Measurements from ENCODE around the gene IQSEC1. TPM values are rescaled to one million over a fixed set of nuclear protein-coding genes. Genes with fewer than 3 reads are reported as not detected.

Gene IQSEC1
- total RNA-seq, 1 experiment from 2014 or later: 28.1 TPM

- intact Hi-C loops (cut with micrococcal nuclease): no loop called here
- H3K9me3 ChIP-seq (ENCODE audit: control insufficient read depth in 1 of 2, insufficient read depth in 1 of 2, low read depth in 1 of 2, low read length in 2 of 2): no peaks in the 10 kb centered on the region
- BruUV-seq (replicated peaks): no TSS peak
- no peaks in the 10 kb centered on the region for H3K36me3 ChIP-seq (ENCODE audit: control insufficient read depth in 1 of 2, insufficient read depth in 2 of 2, low read length in 2 of 2)
- TF ChIP-seq ELF1 (IDR thresholded peaks at IDR 0.05; ENCODE audit: borderline replicate concordance, low read depth) (no peak), ZNF274 (IDR thresholded peaks at IDR 0.05; ENCODE audit: low read depth, low read length) (no peak), TCF7L2 (IDR thresholded peaks at IDR 0.05; ENCODE audit: borderline replicate concordance, extremely low read depth, insufficient read depth, insufficient read length) (no peak), POLR2AphosphoS5 (IDR thresholded peaks at IDR 0.05; ENCODE audit: low read depth, low read length) (no peak), EZH2 (IDR thresholded peaks at IDR 0.05) (no peak), ZFX (IDR thresholded peaks at IDR 0.05) (no peak), EGR1 (IDR thresholded peaks at IDR 0.05; ENCODE audit: low read depth) (no peak), SRF (IDR thresholded peaks at IDR 0.05; ENCODE audit: low read depth) (no peak), YY1 (IDR thresholded peaks at IDR 0.05; ENCODE audit: extremely low read depth, insufficient replicate concordance, low read depth, low read length) (no peak), POLR2A (IDR thresholded peaks at IDR 0.05; ENCODE audit: borderline replicate concordance, extremely low read depth, insufficient read depth, insufficient read length) (no peak), SP1 (IDR thresholded peaks at IDR 0.05; ENCODE audit: low read depth) (no peak), SIN3A (IDR thresholded peaks at IDR 0.05; ENCODE audit: low read depth) (no peak), CBX3 (IDR thresholded peaks at IDR 0.05; ENCODE audit: low read depth) (no peak)
- TF ChIP-seq, protein P1, sequence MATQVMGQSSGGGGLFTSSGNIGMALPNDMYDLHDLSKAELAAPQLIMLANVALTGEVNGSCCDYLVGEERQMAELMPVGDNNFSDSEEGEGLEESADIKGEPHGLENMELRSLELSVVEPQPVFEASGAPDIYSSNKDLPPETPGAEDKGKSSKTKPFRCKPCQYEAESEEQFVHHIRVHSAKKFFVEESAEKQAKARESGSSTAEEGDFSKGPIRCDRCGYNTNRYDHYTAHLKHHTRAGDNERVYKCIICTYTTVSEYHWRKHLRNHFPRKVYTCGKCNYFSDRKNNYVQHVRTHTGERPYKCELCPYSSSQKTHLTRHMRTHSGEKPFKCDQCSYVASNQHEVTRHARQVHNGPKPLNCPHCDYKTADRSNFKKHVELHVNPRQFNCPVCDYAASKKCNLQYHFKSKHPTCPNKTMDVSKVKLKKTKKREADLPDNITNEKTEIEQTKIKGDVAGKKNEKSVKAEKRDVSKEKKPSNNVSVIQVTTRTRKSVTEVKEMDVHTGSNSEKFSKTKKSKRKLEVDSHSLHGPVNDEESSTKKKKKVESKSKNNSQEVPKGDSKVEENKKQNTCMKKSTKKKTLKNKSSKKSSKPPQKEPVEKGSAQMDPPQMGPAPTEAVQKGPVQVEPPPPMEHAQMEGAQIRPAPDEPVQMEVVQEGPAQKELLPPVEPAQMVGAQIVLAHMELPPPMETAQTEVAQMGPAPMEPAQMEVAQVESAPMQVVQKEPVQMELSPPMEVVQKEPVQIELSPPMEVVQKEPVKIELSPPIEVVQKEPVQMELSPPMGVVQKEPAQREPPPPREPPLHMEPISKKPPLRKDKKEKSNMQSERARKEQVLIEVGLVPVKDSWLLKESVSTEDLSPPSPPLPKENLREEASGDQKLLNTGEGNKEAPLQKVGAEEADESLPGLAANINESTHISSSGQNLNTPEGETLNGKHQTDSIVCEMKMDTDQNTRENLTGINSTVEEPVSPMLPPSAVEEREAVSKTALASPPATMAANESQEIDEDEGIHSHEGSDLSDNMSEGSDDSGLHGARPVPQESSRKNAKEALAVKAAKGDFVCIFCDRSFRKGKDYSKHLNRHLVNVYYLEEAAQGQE (IDR thresholded peaks at IDR 0.05; ENCODE audit: low read depth): no peak
- TF ChIP-seq, protein P2, sequence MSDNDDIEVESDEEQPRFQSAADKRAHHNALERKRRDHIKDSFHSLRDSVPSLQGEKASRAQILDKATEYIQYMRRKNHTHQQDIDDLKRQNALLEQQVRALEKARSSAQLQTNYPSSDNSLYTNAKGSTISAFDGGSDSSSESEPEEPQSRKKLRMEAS (IDR thresholded peaks at IDR 0.05): no peak
- DNase-seq (ENCODE audit: low read depth, low spot score): no peak
- ChIA-PET CTCF (no interaction called here), POLR2A (no interaction called here), RAD21 (ENCODE audit: low non-redundant PET in 1 of 2, low total read pairs in 2 of 2, uncharacterized antibody in 2 of 2, unreplicated experiment in 2 of 2) (no interaction called here)
- H3K9me2 ChIP-seq (ENCODE audit: insufficient read depth): no peaks in the 10 kb centered on the region
- no peak for ATAC-seq
- no peaks in the 10 kb centered on the region for H4K20me1 ChIP-seq (ENCODE audit: insufficient read depth)
- H3K79me2 ChIP-seq (ENCODE audit: insufficient read depth, low read length): no peaks in the 10 kb centered on the region
- no peak overlapping the region for H3K4me2 ChIP-seq (ENCODE audit: low read length)
- H3K27me3 ChIP-seq (ENCODE audit: insufficient read depth, low read length): no peaks in the 10 kb centered on the region
- no peaks in the 10 kb centered on the region for H3K4me1 ChIP-seq (ENCODE audit: control insufficient read depth in 1 of 2, insufficient read depth in 2 of 2, low read length in 2 of 2)
- no peak overlapping the region for H3K4me3 ChIP-seq (replicated peaks in 1 of 2; ENCODE audit: low read depth in 1 of 2, low read length in 2 of 2)
- H3K9ac ChIP-seq (ENCODE audit: low read length): no peak overlapping the region
- H2AFZ ChIP-seq (ENCODE audit: low read depth, low read length, poor library complexity, severe bottlenecking): no peak overlapping the region
- H3K27ac ChIP-seq (ENCODE audit: low read depth, low read length): no peak overlapping the region
These were observed 41.0 kb downstream of the IQSEC1 start for GRCh38 chr3:13032206-13032605.
